Spleen (tissue), 7 donors: ENCODE data around the gene XYLT1.

Experiments
- CTCF ChIP-seq, 11 experiments: fragments of 200-600 bp in 7 of 11; fragments of 450-650 bp in 4 of 11; sonication (generic) in 4 of 11; IDR thresholded peaks in 8 of 11; conservative IDR thresholded peaks in 3 of 11; 1 replicate in 7 of 11; 2 replicates in 4 of 11; pipeline versions ENCODE4 v1.4.0 to v1.8.0; 2016 to 2021; ENCODE audit warnings: antibody characterized with exemption in 11 of 11, inconsistent platforms in 4 of 11, mild to moderate bottlenecking in 1 of 11
- POLR2A ChIP-seq, 3 donors: fragments of 450-650 bp; IDR thresholded peaks; one replicate each; pipeline ENCODE4 v1.5.1; 2017; ENCODE audit warnings: antibody characterized with exemption in 3 of 3, mild to moderate bottlenecking in 1 of 3
- POLR2AphosphoS5 ChIP-seq, 3 donors: sonication (generic); formaldehyde crosslinking; IDR thresholded peaks; one replicate each; pipeline ENCODE4 v1.5.1; 2017; ENCODE audit warnings: antibody characterized with exemption in 3 of 3
- donor health status: DM: no; HTN: no; CAD: no; lungs with moderate emphysema.
- donor health status: DM: no; HTN: no; CAD: no.
- donor health status: DM: no; HTN: no; CAD: no.

- TF ChIP-seq CTCF (IDR thresholded peaks at IDR 0.05 in 8 of 11, conservative IDR thresholded peaks at IDR 0.05 in 3 of 11) (no peak), POLR2A (IDR thresholded peaks at IDR 0.05) (no peak), POLR2AphosphoS5 (IDR thresholded peaks at IDR 0.05) (no peak)
Measured at GRCh38 chr16:17061326-17061725, 409.4 kb downstream of the XYLT1 start.
